MM.1S (cell line): ENCODE results near the gene SLC2A11.

Source experiments
- DNase-seq: peaks from one replicate; pipeline ENCODE4 v3.0.0-alpha.2; 2015
- H2AFZ ChIP-seq: fragments of 300-600 bp; sonication (generic); 2 replicates; pipeline ENCODE4 v1.6.0; 2016; ENCODE audit warnings: antibody characterized with exemption, low read length
- H3F3A ChIP-seq: fragments of 300-600 bp; sonication (generic); 2 replicates; pipeline ENCODE4 v1.6.1; 2016; ENCODE audit warnings: mild to moderate bottlenecking, antibody characterized with exemption, low read length, moderate library complexity, mixed read lengths; ENCODE audit not compliant: insufficient read depth
- H3K27ac ChIP-seq: fragments of 300-600 bp; sonication (generic); 2 replicates; pipeline ENCODE4 v1.5.1; 2016; ENCODE audit warnings: mild to moderate bottlenecking, low read length
- H3K27me3 ChIP-seq: fragments of 300-600 bp; sonication (generic); replicated peaks from 2 replicates; pipeline ENCODE4 v1.6.0; 2016; ENCODE audit warnings: low read length; ENCODE audit not compliant: insufficient read depth
- H3K36me3 ChIP-seq: fragments of 300-600 bp; sonication (generic); replicated peaks from 2 replicates; pipeline ENCODE4 v1.6.1; 2016; ENCODE audit warnings: mild to moderate bottlenecking, low read length, mixed read lengths; ENCODE audit not compliant: insufficient read depth
- H3K4me1 ChIP-seq: fragments of 300-600 bp; sonication (generic); 2 replicates; pipeline ENCODE4 v1.6.1; 2016; ENCODE audit warnings: low read length, mixed read lengths
- H3K4me2 ChIP-seq: fragments of 300-600 bp; sonication (generic); 2 replicates; pipeline ENCODE4 v1.6.0; 2016; ENCODE audit warnings: low read depth, low read length
- H3K4me3 ChIP-seq: fragments of 300-600 bp; sonication (generic); 2 replicates; pipeline ENCODE4 v1.5.1; 2016; ENCODE audit warnings: low read length, mixed read lengths
- H3K79me2 ChIP-seq: fragments of 300-600 bp; sonication (generic); 2 replicates; pipeline ENCODE4 v1.6.1; 2016; ENCODE audit warnings: mixed run types, low read length, mixed read lengths
- H3K9ac ChIP-seq: fragments of 300-600 bp; sonication (generic); 2 replicates; pipeline ENCODE4 v1.6.1; 2016; ENCODE audit warnings: low read length, mixed read lengths
- H3K9me2 ChIP-seq: fragments of 300-600 bp; sonication (generic); replicated peaks from 2 replicates; pipeline ENCODE4 v1.6.1; 2016; ENCODE audit warnings: mild to moderate bottlenecking, low read length, mixed read lengths; ENCODE audit not compliant: insufficient read depth
- H3K9me3 ChIP-seq: fragments of 300-600 bp; sonication (generic); replicated peaks from 2 replicates; pipeline ENCODE4 v1.6.1; 2016; ENCODE audit warnings: mild to moderate bottlenecking, low read length, mixed read lengths; ENCODE audit not compliant: insufficient read depth
- H4K20me1 ChIP-seq: fragments of 300-600 bp; sonication (generic); 2 replicates; pipeline ENCODE4 v1.6.1; 2016; ENCODE audit warnings: mild to moderate bottlenecking, low read length, moderate library complexity, mixed read lengths; ENCODE audit not compliant: insufficient read depth
- CTCF ChIP-seq: fragments of 300-600 bp; sonication (generic); IDR thresholded peaks from 2 replicates; pipeline ENCODE4 v1.5.1; 2016; ENCODE audit warnings: antibody characterized with exemption, low read length, mixed read lengths
- EZH2 ChIP-seq: fragments of 300-600 bp; sonication (generic); optimal IDR thresholded peaks from 2 replicates; pipeline ENCODE3; 2017; ENCODE audit warnings: low read depth, mild to moderate bottlenecking, antibody characterized with exemption, low read length, mixed read lengths
- EZH2phosphoT487 ChIP-seq: fragments of 300-600 bp; sonication (generic); IDR thresholded peaks from 2 replicates; pipeline ENCODE4 v1.6.1; 2018; ENCODE audit warnings: antibody characterized with exemption, low read length

Gene SLC2A11

GRCh38 chr22:23888615-23889401, 31.1 kb downstream of the SLC2A11 start:
- no peaks in the 10 kb centered on the region for H3K79me2 ChIP-seq
- no peak overlapping the region for H3K4me3 ChIP-seq
- no peaks in the 10 kb centered on the region for H3K27me3 ChIP-seq
- no peak for TF ChIP-seq EZH2phosphoT487
- no peak for TF ChIP-seq EZH2
- DNase-seq: no peak
- no peaks in the 10 kb centered on the region for H3K36me3 ChIP-seq
- no peak overlapping the region for H3K4me2 ChIP-seq
- no peaks in the 10 kb centered on the region for H3K9me3 ChIP-seq
- peaks cover 9% of the 10 kb centered on the region for H3K4me1 ChIP-seq
- H3K27ac ChIP-seq: no peak overlapping the region
- no peaks in the 10 kb centered on the region for H3K9me2 ChIP-seq
- H3F3A ChIP-seq: peaks cover 6% of the 10 kb centered on the region
- no peak overlapping the region for H3K9ac ChIP-seq
- no peak overlapping the region for H2AFZ ChIP-seq
- H4K20me1 ChIP-seq: no peaks in the 10 kb centered on the region

GRCh38 chr22:23889620-23890019, 31.9 kb downstream of the SLC2A11 start:
- Histone ChIP-seq H3K9me2 (no peaks in the 10 kb centered on the region), H3K9me3 (no peaks in the 10 kb centered on the region), H3K4me2 (no peak overlapping the region), H3K27me3 (no peaks in the 10 kb centered on the region), H3K79me2 (peaks cover 4% of the 10 kb centered on the region), H3K9ac (no peak overlapping the region), H3K4me3 (no peak overlapping the region), H3K4me1 (peaks cover 9% of the 10 kb centered on the region), H3F3A (peaks cover 12% of the 10 kb centered on the region), H2AFZ (no peak overlapping the region), H4K20me1 (no peaks in the 10 kb centered on the region), H3K36me3 (no peaks in the 10 kb centered on the region), H3K27ac (no peak overlapping the region)
- DNase-seq: no peak
- TF ChIP-seq EZH2phosphoT487: no peak
- no peak for TF ChIP-seq CTCF
- no peak for TF ChIP-seq EZH2

- H3K79me2 ChIP-seq: peaks cover 25% of the 10 kb centered on the region
- no peak overlapping the region for H2AFZ ChIP-seq
- no peak for TF ChIP-seq CTCF
- TF ChIP-seq EZH2phosphoT487: no peak
- no peak for TF ChIP-seq EZH2
- peaks cover 8% of the 10 kb centered on the region; the same call in 1 of the 2 replicates for H4K20me1 ChIP-seq
- H3K4me3 ChIP-seq: no peak overlapping the region
- peaks cover 17% of the 10 kb centered on the region for H3F3A ChIP-seq
- no peak overlapping the region for H3K9ac ChIP-seq
- H3K4me1 ChIP-seq: peaks cover 9% of the 10 kb centered on the region
- no peaks in the 10 kb centered on the region for H3K27me3 ChIP-seq
- H3K9me3 ChIP-seq: no peaks in the 10 kb centered on the region
- H3K9me2 ChIP-seq: no peaks in the 10 kb centered on the region
- no peak overlapping the region for H3K27ac ChIP-seq
- H3K4me2 ChIP-seq: no peak overlapping the region
- DNase-seq: no peak
- H3K36me3 ChIP-seq: peaks cover 7% of the 10 kb centered on the region; the same call in 1 of the 2 replicates
Measured at GRCh38 chr22:23891726-23892125, 34.1 kb downstream of the SLC2A11 start.

GRCh38 chr22:23892130-23892529, 34.5 kb downstream of the SLC2A11 start:
- H3K4me2 ChIP-seq: no peak overlapping the region
- H3K79me2 ChIP-seq: peaks cover 27% of the 10 kb centered on the region
- DNase-seq: no peak
- H3K9me2 ChIP-seq: no peaks in the 10 kb centered on the region
- no peak overlapping the region for H2AFZ ChIP-seq
- peaks cover 8% of the 10 kb centered on the region; the same call in 1 of the 2 replicates for H4K20me1 ChIP-seq
- no peak overlapping the region for H3K4me3 ChIP-seq
- H3K36me3 ChIP-seq: peaks cover 7% of the 10 kb centered on the region; the same call in 1 of the 2 replicates
- no peak overlapping the region for H3K9ac ChIP-seq
- no peak overlapping the region for H3K27ac ChIP-seq
- peaks cover 9% of the 10 kb centered on the region for H3K4me1 ChIP-seq
- H3F3A ChIP-seq: peaks cover 19% of the 10 kb centered on the region
- H3K27me3 ChIP-seq: no peaks in the 10 kb centered on the region
- TF ChIP-seq CTCF (no peak), EZH2 (no peak), EZH2phosphoT487 (no peak)
- H3K9me3 ChIP-seq: no peaks in the 10 kb centered on the region
